ENCODE results near the gene RAMACL. TPM values are rescaled to one million over a fixed set of nuclear protein-coding genes. Genes with fewer than 3 reads are reported as not detected.
A peak's percentile ranks its signal among the peaks of the same experiment; 100 is the strongest.

RAMACL gene
- total and polyA plus RNA-seq, 4 experiments from 2014 or later, result 0.30 to 0.41 (median 0.40) TPM

DNA sequence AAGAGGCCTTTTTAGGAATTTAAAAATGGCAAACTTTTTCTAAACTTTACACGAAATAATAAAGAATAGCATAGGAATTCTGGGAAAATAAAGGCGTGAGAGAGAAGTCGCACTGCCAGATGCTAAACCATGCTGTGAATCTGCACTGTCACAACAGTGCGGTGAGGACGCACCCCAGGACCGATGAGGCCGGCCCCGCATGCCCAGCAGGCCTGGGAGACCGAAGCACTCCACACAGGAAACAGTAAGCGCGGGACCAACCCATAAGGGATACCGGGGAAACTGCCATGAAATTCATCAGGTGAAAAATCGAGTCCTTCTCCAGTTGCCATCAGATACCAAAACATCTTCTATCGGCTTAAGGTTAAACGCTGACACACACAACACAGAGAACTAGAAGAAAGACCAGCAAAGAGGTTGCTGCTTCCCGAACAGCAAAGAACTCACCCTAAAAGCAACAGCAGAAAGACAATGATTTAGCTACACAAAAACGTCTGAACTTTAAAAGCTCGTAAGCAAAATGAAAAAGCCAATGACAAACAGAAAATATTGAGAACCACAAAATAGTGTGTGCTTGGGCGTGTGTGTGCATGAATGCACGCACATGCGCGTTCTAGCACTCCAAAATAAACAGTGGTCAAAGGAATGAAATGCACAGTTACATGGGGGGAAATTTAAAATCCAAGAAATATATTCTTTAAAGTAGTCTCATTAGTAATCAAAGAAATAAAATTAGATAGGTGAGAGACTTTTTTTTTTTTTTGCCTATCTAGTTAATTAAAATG, 15.4 kb downstream of the RAMACL start:
- H3K36me3 Mint-ChIP-seq, result peaks cover 0 to 8% of the 10 kb centered on the region in 2 donors
- H3K4me1 Mint-ChIP-seq, result no peaks in the 10 kb centered on the region
- peaks cover 0 to 7% (median 2%) of the 10 kb centered on the region in 8 donors for H3K9me3 Mint-ChIP-seq

GRCh38 chr6:166569206-166569605, 17.3 kb downstream of the RAMACL start:
- CTCF ChIA-PET (ENCODE audit: partially characterized antibody), result interaction anchor here (0.7 kb wide), 1 partner anchor 94 kb away, joined by 3 read pairs; no protein-coding TSS in a partner anchor
- DNase-seq, result no peak
- Histone ChIP-seq H3K4me1 (ENCODE audit: insufficient read depth, low read length) (no peaks in the 10 kb centered on the region), H3K9me3 (ENCODE audit: control insufficient read depth in 1 of 2, low read length in 2 of 2) (no peaks in the 10 kb centered on the region), H3K27ac (ENCODE audit: low read depth, low read length) (no peak overlapping the region), H3K27me3 (ENCODE audit: insufficient read depth, low read length) (no peaks in the 10 kb centered on the region), H3K4me3 (ENCODE audit: low read length in 2 of 2) (no peak overlapping the region), H3K36me3 (ENCODE audit: insufficient read depth, low read length) (no peaks in the 10 kb centered on the region)
- peaks cover 0 to 4% of the 10 kb centered on the region in 2 donors for H3K36me3 Mint-ChIP-seq
- peaks cover 0 to 3% of the 10 kb centered on the region in 2 donors for H3K27me3 Mint-ChIP-seq
- no peaks in the 10 kb centered on the region for H3K4me1 Mint-ChIP-seq
- H3K27ac Mint-ChIP-seq, result peak overlapping the region in 1 of 7 donors; percentile 13
- H3K9me3 Mint-ChIP-seq, result no peaks in the 10 kb centered on the region
- POLR2A ChIA-PET (ENCODE audit: partially characterized antibody), result no interaction called here
- intact Hi-C loops (cut with micrococcal nuclease), result no loop called here
- peak overlapping the region in 1 of 8 donors; percentile 61 for H3K4me3 Mint-ChIP-seq

More for the DNA sequence above, 15.4 kb downstream of the RAMACL start:
- Histone ChIP-seq H3K27ac (ENCODE audit: low read depth, low read length) (no peak overlapping the region), H3K27me3 (ENCODE audit: insufficient read depth, low read length) (no peaks in the 10 kb centered on the region), H3K4me1 (ENCODE audit: insufficient read depth, low read length) (no peaks in the 10 kb centered on the region), H3K36me3 (ENCODE audit: insufficient read depth, low read length) (no peaks in the 10 kb centered on the region), H3K4me3 (ENCODE audit: low read length in 2 of 2) (no peak overlapping the region), H3K9me3 (ENCODE audit: control insufficient read depth in 1 of 2, low read length in 2 of 2) (no peaks in the 10 kb centered on the region)
- no peaks in the 10 kb centered on the region for H3K27me3 Mint-ChIP-seq
- POLR2A ChIA-PET (ENCODE audit: partially characterized antibody), result no interaction called here
- DNase-seq, result no peak
- CTCF ChIA-PET (ENCODE audit: partially characterized antibody), result no interaction called here
- H3K4me3 Mint-ChIP-seq, result no peak overlapping the region
- intact Hi-C loops (cut with micrococcal nuclease), result no loop called here
- no peak overlapping the region for H3K27ac Mint-ChIP-seq

- no peak overlapping the region for H3K4me3 ChIP-seq (ENCODE audit: low read length in 2 of 2)
- Mint-ChIP-seq H3K36me3 (peaks cover 0 to 4% of the 10 kb centered on the region in 2 donors), H3K27ac (no peak overlapping the region), H3K4me1 (no peaks in the 10 kb centered on the region), H3K9me3 (no peaks in the 10 kb centered on the region), H3K27me3 (peaks cover 1 to 3% of the 10 kb centered on the region in 2 donors), H3K4me3 (no peak overlapping the region)
- CTCF ChIA-PET (ENCODE audit: partially characterized antibody), result interaction anchor here (1.1 kb wide), 1 partner anchor 11 kb away, joined by 3 read pairs; no protein-coding TSS in a partner anchor
- no peaks in the 10 kb centered on the region for H3K27me3 ChIP-seq (ENCODE audit: insufficient read depth, low read length)
- intact Hi-C loops (cut with micrococcal nuclease), result no loop called here
- H3K4me1 ChIP-seq (ENCODE audit: insufficient read depth, low read length), result no peaks in the 10 kb centered on the region
- H3K9me3 ChIP-seq (ENCODE audit: control insufficient read depth in 1 of 2, low read length in 2 of 2), result no peaks in the 10 kb centered on the region
- POLR2A ChIA-PET (ENCODE audit: partially characterized antibody), result no interaction called here
- no peak overlapping the region for H3K27ac ChIP-seq (ENCODE audit: low read depth, low read length)
- DNase-seq, result no peak
- H3K36me3 ChIP-seq (ENCODE audit: insufficient read depth, low read length), result no peaks in the 10 kb centered on the region
Observed at GRCh38 chr6:166567813-166568212, 18.7 kb downstream of the RAMACL start.

- Histone ChIP-seq H3K4me3 (ENCODE audit: low read length in 2 of 2) (no peak overlapping the region), H3K27me3 (ENCODE audit: insufficient read depth, low read length) (no peaks in the 10 kb centered on the region), H3K4me1 (ENCODE audit: insufficient read depth, low read length) (no peaks in the 10 kb centered on the region), H3K36me3 (ENCODE audit: insufficient read depth, low read length) (no peaks in the 10 kb centered on the region), H3K9me3 (ENCODE audit: control insufficient read depth in 1 of 2, low read length in 2 of 2) (no peaks in the 10 kb centered on the region), H3K27ac (ENCODE audit: low read depth, low read length) (no peak overlapping the region)
- POLR2A ChIA-PET (ENCODE audit: partially characterized antibody), result no interaction called here
- H3K9me3 Mint-ChIP-seq, result no peaks in the 10 kb centered on the region
- H3K36me3 Mint-ChIP-seq, result peaks cover 0 to 4% of the 10 kb centered on the region in 2 donors
- intact Hi-C loops (cut with micrococcal nuclease), result no loop called here
- H3K4me3 Mint-ChIP-seq, result no peak overlapping the region
- CTCF ChIA-PET (ENCODE audit: partially characterized antibody), result no interaction called here
- H3K27ac Mint-ChIP-seq, result no peak overlapping the region
- H3K4me1 Mint-ChIP-seq, result no peaks in the 10 kb centered on the region
- DNase-seq, result no peak
- peaks cover 1 to 3% of the 10 kb centered on the region in 2 donors for H3K27me3 Mint-ChIP-seq
Observed at GRCh38 chr6:166567107-166567506, 19.4 kb downstream of the RAMACL start.

GRCh38 chr6:166566026-166567011, 20.2 kb downstream of the RAMACL start:
- no peak overlapping the region for H3K27ac Mint-ChIP-seq
- H3K4me1 Mint-ChIP-seq, result no peaks in the 10 kb centered on the region
- H3K27me3 ChIP-seq (ENCODE audit: insufficient read depth, low read length), result no peaks in the 10 kb centered on the region
- H3K36me3 Mint-ChIP-seq, result peaks cover 2 to 6% of the 10 kb centered on the region in 2 donors
- intact Hi-C loops (cut with micrococcal nuclease), result no loop called here
- DNase-seq, result no peak
- H3K27ac ChIP-seq (ENCODE audit: low read depth, low read length), result no peak overlapping the region
- CTCF ChIA-PET (ENCODE audit: partially characterized antibody), result no interaction called here
- H3K9me3 ChIP-seq (ENCODE audit: control insufficient read depth in 1 of 2, low read length in 2 of 2), result no peaks in the 10 kb centered on the region
- no peaks in the 10 kb centered on the region for H3K9me3 Mint-ChIP-seq
- no peaks in the 10 kb centered on the region for H3K36me3 ChIP-seq (ENCODE audit: insufficient read depth, low read length)
- POLR2A ChIA-PET (ENCODE audit: partially characterized antibody), result no interaction called here
- no peaks in the 10 kb centered on the region for H3K4me1 ChIP-seq (ENCODE audit: insufficient read depth, low read length)
- H3K27me3 Mint-ChIP-seq, result peaks cover 1 to 3% of the 10 kb centered on the region in 2 donors
- no peak overlapping the region for H3K4me3 Mint-ChIP-seq
- no peak overlapping the region for H3K4me3 ChIP-seq (ENCODE audit: low read length in 2 of 2)

DNA sequence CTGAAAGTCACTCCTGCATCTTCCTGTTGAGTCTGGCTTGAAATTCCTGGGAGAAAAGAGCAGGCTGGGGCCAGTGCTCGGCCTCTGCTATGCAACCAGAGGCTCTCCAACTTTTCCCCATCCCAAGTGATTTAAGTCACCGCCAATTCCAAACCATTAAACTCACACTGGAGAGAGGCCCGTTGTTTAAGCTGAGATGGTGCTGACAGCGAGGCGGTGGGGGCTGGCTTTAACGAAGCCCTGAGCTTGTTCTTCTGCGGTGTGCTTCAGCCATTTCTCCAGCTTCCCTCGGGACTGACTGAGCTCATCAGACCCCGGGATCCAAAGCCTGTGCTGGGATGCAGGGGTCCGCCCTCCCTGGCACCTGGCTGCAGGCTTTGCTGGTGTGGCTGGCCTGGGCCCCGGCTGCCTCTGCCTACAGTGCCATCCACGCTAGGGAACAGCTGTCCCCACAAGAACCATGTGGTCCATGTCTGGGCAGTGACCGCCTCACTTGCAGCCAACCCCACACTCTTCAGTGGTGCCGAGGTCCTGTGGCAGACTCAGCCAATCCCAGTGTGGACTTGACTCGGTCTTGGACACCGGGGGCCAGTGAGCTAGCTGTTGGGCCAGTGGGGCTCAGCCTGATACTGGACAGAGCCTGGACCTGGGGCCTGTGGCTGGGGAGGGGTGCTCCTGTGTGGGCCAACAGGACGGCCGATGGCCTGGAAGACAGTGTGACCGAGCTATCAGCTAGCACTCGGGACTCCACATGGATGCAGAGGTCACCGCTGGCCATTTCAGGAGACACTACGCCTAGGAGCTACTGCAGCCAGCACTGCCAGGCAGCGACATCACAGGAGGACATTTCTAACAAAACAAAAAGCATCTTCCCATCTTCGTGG, 21.2 kb downstream of the RAMACL start:
- no peaks in the 10 kb centered on the region for H3K4me1 ChIP-seq (ENCODE audit: insufficient read depth, low read length)
- H3K27me3 ChIP-seq (ENCODE audit: insufficient read depth, low read length), result no peaks in the 10 kb centered on the region
- Mint-ChIP-seq H3K4me3 (no peak overlapping the region), H3K36me3 (peaks cover 2 to 9% of the 10 kb centered on the region in 2 donors), H3K27ac (no peak overlapping the region), H3K27me3 (peaks cover 1 to 3% of the 10 kb centered on the region in 2 donors), H3K4me1 (no peaks in the 10 kb centered on the region), H3K9me3 (peaks cover 0 to 8% (median 1%) of the 10 kb centered on the region in 8 donors)
- intact Hi-C loops (cut with micrococcal nuclease), result no loop called here
- H3K27ac ChIP-seq (ENCODE audit: low read depth, low read length), result no peak overlapping the region
- H3K9me3 ChIP-seq (ENCODE audit: control insufficient read depth in 1 of 2, low read length in 2 of 2), result no peaks in the 10 kb centered on the region
- ChIA-PET POLR2A (ENCODE audit: partially characterized antibody) (interaction anchor here (0.6 kb wide), 1 partner anchor 114 kb away, joined by 3 read pairs; no protein-coding TSS in a partner anchor), CTCF (ENCODE audit: partially characterized antibody) (no interaction called here)
- no peak for DNase-seq
- no peak overlapping the region for H3K4me3 ChIP-seq (ENCODE audit: low read length in 2 of 2)
- no peaks in the 10 kb centered on the region for H3K36me3 ChIP-seq (ENCODE audit: insufficient read depth, low read length)
